ENCODE results near the gene SH3GLB1.

DNA sequence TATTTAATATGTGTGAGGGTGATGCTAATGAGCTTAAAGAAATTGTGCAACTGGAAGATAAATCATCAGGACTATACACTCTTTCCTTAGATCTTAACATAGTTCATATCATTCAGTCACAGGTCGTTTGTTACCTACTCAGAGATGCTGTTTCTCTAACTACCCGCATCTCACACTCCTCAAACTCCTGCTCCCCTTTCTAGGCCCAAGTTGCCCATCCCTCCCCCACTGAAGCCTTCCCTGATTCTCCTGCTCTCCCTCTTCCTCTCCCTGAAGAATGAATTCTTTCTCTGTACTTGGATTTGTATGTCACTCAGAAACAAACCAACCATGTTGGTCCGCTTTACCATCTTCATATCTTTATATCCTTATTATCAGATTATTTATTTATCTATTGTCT, 9.1 kb downstream of the SH3GLB1 start:
- TF ChIP-seq, protein P1, sequence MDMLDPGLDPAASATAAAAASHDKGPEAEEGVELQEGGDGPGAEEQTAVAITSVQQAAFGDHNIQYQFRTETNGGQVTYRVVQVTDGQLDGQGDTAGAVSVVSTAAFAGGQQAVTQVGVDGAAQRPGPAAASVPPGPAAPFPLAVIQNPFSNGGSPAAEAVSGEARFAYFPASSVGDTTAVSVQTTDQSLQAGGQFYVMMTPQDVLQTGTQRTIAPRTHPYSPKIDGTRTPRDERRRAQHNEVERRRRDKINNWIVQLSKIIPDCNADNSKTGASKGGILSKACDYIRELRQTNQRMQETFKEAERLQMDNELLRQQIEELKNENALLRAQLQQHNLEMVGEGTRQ (CRISPR knock-in tag; IDR thresholded peaks at IDR 0.05) = no peak
- TF ChIP-seq ZNF219 (CRISPR knock-in tag; IDR thresholded peaks at IDR 0.05; ENCODE audit: borderline replicate concordance) = no peak
- TF ChIP-seq, protein P2, sequence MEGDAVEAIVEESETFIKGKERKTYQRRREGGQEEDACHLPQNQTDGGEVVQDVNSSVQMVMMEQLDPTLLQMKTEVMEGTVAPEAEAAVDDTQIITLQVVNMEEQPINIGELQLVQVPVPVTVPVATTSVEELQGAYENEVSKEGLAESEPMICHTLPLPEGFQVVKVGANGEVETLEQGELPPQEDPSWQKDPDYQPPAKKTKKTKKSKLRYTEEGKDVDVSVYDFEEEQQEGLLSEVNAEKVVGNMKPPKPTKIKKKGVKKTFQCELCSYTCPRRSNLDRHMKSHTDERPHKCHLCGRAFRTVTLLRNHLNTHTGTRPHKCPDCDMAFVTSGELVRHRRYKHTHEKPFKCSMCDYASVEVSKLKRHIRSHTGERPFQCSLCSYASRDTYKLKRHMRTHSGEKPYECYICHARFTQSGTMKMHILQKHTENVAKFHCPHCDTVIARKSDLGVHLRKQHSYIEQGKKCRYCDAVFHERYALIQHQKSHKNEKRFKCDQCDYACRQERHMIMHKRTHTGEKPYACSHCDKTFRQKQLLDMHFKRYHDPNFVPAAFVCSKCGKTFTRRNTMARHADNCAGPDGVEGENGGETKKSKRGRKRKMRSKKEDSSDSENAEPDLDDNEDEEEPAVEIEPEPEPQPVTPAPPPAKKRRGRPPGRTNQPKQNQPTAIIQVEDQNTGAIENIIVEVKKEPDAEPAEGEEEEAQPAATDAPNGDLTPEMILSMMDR (IDR thresholded peaks at IDR 0.05) = no peak
- TF ChIP-seq ETV6 (CRISPR knock-in tag; IDR thresholded peaks at IDR 0.05) = no peak
- TF ChIP-seq NR2C2 (CRISPR knock-in tag; IDR thresholded peaks at IDR 0.05) = no peak
- TF ChIP-seq, protein P3, sequence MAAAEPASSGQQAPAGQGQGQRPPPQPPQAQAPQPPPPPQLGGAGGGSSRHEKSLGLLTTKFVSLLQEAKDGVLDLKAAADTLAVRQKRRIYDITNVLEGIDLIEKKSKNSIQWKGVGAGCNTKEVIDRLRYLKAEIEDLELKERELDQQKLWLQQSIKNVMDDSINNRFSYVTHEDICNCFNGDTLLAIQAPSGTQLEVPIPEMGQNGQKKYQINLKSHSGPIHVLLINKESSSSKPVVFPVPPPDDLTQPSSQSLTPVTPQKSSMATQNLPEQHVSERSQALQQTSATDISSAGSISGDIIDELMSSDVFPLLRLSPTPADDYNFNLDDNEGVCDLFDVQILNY (CRISPR knock-in tag; IDR thresholded peaks at IDR 0.05) = no peak
- TF ChIP-seq, protein P4, sequence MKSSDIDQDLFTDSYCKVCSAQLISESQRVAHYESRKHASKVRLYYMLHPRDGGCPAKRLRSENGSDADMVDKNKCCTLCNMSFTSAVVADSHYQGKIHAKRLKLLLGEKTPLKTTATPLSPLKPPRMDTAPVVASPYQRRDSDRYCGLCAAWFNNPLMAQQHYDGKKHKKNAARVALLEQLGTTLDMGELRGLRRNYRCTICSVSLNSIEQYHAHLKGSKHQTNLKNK (CRISPR knock-in tag; IDR thresholded peaks at IDR 0.05) = no peak
- TF ChIP-seq NFE2L1 (CRISPR knock-in tag; IDR thresholded peaks at IDR 0.05) = no peak
- no peak for TF ChIP-seq SP1 (CRISPR knock-in tag; conservative IDR thresholded peaks at IDR 0.05)
- TF ChIP-seq CBFB (CRISPR knock-in tag; IDR thresholded peaks at IDR 0.05; ENCODE audit: low read depth) = no peak
